ENCODE measurements around the gene RHEBL1.

The RHEBL1 gene

GRCh38 chr12:49093792-49094159 is 24.0 kb upstream of the RHEBL1 start:
- no peak for DNase-seq (ENCODE audit: extremely low read depth, low read depth)
- TF ChIP-seq CTCF (IDR thresholded peaks at IDR 0.05; ENCODE audit: low read depth, low read length): no peak

- no peak for DNase-seq (ENCODE audit: extremely low read depth, low read depth)
- TF ChIP-seq CTCF (IDR thresholded peaks at IDR 0.05; ENCODE audit: low read depth, low read length): no peak
These were observed 23.1 kb upstream of the RHEBL1 start for GRCh38 chr12:49092816-49093406.

DNA sequence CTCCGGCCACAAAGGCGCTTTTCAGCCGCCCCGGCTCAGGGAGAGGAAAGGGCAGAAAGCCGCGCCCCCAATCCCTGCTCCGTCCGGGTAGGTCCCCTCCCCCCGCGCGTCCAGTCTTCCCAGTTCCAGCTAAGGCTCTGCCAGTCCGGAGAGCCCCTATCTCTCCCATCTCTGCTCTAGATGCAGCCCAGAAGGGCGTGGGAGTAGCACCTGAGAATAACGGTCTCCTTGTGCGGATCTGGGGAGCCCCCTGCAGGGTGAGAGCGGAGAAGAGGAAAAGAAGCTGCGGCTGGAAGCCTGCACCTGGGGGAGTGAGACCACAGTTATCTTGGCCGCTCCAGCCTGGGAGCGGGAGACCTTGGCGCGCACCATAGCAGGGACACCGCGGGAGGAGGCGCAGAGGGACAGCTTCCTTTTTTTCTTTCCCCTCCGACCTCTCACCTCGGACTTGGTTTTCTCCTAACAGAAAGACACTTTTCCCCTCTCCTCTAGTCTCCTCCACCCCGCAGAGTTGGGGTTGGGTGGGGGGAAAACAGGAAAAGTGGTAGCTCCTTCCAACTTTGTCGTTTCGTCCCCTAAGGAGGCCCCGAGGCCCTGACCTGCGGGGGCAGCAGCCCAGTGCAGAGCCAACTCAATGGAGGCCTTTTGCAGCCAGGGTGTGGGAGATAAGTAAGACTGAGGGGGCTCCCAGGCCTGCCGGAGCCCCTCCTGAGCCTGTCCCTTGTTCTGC is 22.5 kb upstream of the RHEBL1 start:
- no peak for DNase-seq (ENCODE audit: extremely low read depth, low read depth)

GRCh38 chr12:49091836-49092085 is 22.0 kb upstream of the RHEBL1 start:
- DNase-seq (ENCODE audit: extremely low read depth, low read depth): no peak
- no peak for TF ChIP-seq CTCF (IDR thresholded peaks at IDR 0.05; ENCODE audit: low read depth, low read length)

More for the DNA sequence above, 22.5 kb upstream of the RHEBL1 start:
- TF ChIP-seq CTCF (IDR thresholded peaks at IDR 0.05; ENCODE audit: low read depth, low read length): peak; percentile 46

GRCh38 chr12:49091056-49091835 is 21.5 kb upstream of the RHEBL1 start:
- DNase-seq (ENCODE audit: extremely low read depth, low read depth): no peak
- no peak for TF ChIP-seq CTCF (IDR thresholded peaks at IDR 0.05; ENCODE audit: low read depth, low read length)

GRCh38 chr12:49089821-49090773 is 20.3 kb upstream of the RHEBL1 start:
- TF ChIP-seq CTCF (IDR thresholded peaks at IDR 0.05; ENCODE audit: low read depth, low read length): peak; percentile 33
- DNase-seq (ENCODE audit: extremely low read depth, low read depth): no peak
